ENCODE results near the gene DYSF. TPM values are rescaled to one million over a fixed set of nuclear protein-coding genes. Genes with fewer than 3 reads are reported as not detected.

The DYSF gene
- total RNA-seq, 4 donors from 2014 or later = 1.7 to 5.0 (median 2.6) TPM

GRCh38 chr2:71667256-71668182 lies 214.2 kb downstream of the DYSF start:
- H3K27me3 ChIP-seq = no peaks in the 10 kb centered on the region
- peak; percentile 43 to 48 for DNase-seq (ENCODE audit: low spot score in 2 of 2)
- TF ChIP-seq CTCF (IDR thresholded peaks at IDR 0.05) = no peak
- TF ChIP-seq POLR2A (IDR thresholded peaks at IDR 0.05) = no peak
- no peak for TF ChIP-seq POLR2AphosphoS5 (IDR thresholded peaks at IDR 0.05)
- no peak for TF ChIP-seq EP300 (IDR thresholded peaks at IDR 0.05)
- no peaks in the 10 kb centered on the region for H3K4me1 ChIP-seq
- no peaks in the 10 kb centered on the region for H3K9me3 ChIP-seq
- no peaks in the 10 kb centered on the region for H3K36me3 ChIP-seq
- WGBS = 87% methylated on average over 13 of the region's 15 CpGs
- no peak overlapping the region for H3K4me3 ChIP-seq
- H3K27ac ChIP-seq = no peak overlapping the region

DNA sequence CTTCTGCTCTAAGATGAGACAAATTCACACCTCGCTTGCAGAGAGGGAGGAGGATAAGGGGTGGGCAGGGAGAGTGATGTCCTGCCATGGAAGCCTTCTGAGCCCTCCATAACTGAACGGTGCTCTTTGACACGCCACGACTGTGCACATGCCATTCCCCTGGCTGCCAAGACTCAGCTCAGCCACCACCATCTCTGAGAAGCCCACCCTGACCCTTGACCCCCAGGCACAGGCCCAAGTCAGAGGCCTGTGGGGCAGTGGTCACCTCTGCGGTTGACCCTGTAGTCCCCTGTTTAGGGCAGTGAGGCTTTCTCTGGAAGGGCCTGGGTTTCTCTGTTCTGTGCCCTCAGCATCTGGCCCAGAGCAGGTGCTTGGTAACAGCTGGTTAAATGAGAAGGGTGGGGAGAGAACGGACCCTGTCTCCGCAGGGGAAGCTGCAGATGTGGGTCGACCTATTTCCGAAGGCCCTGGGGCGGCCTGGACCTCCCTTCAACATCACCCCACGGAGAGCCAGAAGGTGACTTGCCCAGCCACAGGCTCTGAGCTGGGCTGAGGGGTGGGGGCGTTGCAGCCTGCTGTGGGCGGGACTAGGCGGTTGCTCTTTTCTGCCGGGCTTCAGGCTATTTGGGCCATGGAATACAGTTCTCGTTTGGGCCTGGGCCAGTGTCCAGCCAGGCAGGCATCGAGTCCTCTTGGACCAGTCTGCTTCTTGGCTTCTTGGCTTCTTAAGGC lies 215.1 kb downstream of the DYSF start:
- H3K27me3 ChIP-seq = no peaks in the 10 kb centered on the region
- H3K9me3 ChIP-seq = no peaks in the 10 kb centered on the region
- WGBS = 89% methylated on average over 12 of the region's 17 CpGs
- H3K36me3 ChIP-seq = no peaks in the 10 kb centered on the region
- H3K4me3 ChIP-seq = no peak overlapping the region
- no peaks in the 10 kb centered on the region for H3K4me1 ChIP-seq
- H3K27ac ChIP-seq = no peak overlapping the region
- DNase-seq (ENCODE audit: low spot score in 2 of 2) = peak in 1 of 2 donors; percentile 65
- TF ChIP-seq CTCF (IDR thresholded peaks at IDR 0.05) = no peak
- no peak for TF ChIP-seq EP300 (IDR thresholded peaks at IDR 0.05)
- no peak for TF ChIP-seq POLR2A (IDR thresholded peaks at IDR 0.05)
- TF ChIP-seq POLR2AphosphoS5 (IDR thresholded peaks at IDR 0.05) = no peak

- H3K36me3 ChIP-seq = no peaks in the 10 kb centered on the region
- TF ChIP-seq POLR2A (IDR thresholded peaks at IDR 0.05) (no peak), POLR2AphosphoS5 (IDR thresholded peaks at IDR 0.05) (no peak), CTCF (IDR thresholded peaks at IDR 0.05) (no peak), EP300 (IDR thresholded peaks at IDR 0.05) (no peak)
- WGBS = 87% methylated on average over 9 of the region's 9 CpGs
- H3K9me3 ChIP-seq = no peaks in the 10 kb centered on the region
- H3K27me3 ChIP-seq = no peaks in the 10 kb centered on the region
- DNase-seq (ENCODE audit: low spot score in 2 of 2) = peak in 1 of 2 donors; percentile 26
- H3K4me3 ChIP-seq = no peak overlapping the region
- no peak overlapping the region for H3K27ac ChIP-seq
- no peaks in the 10 kb centered on the region for H3K4me1 ChIP-seq
Measured at GRCh38 chr2:71669058-71669456, 215.7 kb downstream of the DYSF start.

GRCh38 chr2:71669628-71670429 lies 216.5 kb downstream of the DYSF start:
- no peak for TF ChIP-seq CTCF (IDR thresholded peaks at IDR 0.05)
- TF ChIP-seq POLR2AphosphoS5 (IDR thresholded peaks at IDR 0.05) = no peak
- no peak for TF ChIP-seq EP300 (IDR thresholded peaks at IDR 0.05)
- TF ChIP-seq POLR2A (IDR thresholded peaks at IDR 0.05) = no peak
- no peaks in the 10 kb centered on the region for H3K36me3 ChIP-seq
- H3K9me3 ChIP-seq = no peaks in the 10 kb centered on the region
- peak; percentile 48 to 54 for DNase-seq (ENCODE audit: low spot score in 2 of 2)
- no peak overlapping the region for H3K4me3 ChIP-seq
- 89% methylated on average over 8 of the region's 8 CpGs for WGBS
- no peaks in the 10 kb centered on the region for H3K4me1 ChIP-seq
- H3K27ac ChIP-seq = no peak overlapping the region
- H3K27me3 ChIP-seq = no peaks in the 10 kb centered on the region
